Neural cell (in vitro differentiated cells): Measurements from ENCODE around the gene GMPPB.

Source experiments
- CTCF ChIP-seq: fragments of 450-650 bp; IDR thresholded peaks from 2 replicates; pipeline ENCODE4 v1.5.1; 2014; ENCODE audit warnings: antibody characterized with exemption, mild to moderate bottlenecking, moderate library complexity; ENCODE audit not compliant: poor library complexity, severe bottlenecking
- EP300 ChIP-seq: fragments of 450-650 bp; conservative IDR thresholded peaks from 2 replicates; pipeline ENCODE4 v1.6.1; 2014; ENCODE audit warnings: antibody characterized with exemption, mild to moderate bottlenecking, moderate library complexity; ENCODE audit not compliant: poor library complexity, severe bottlenecking
- EZH2 ChIP-seq: fragments of 200-600, 300-800 bp; shearing (Covaris generic), sonication (generic); IDR thresholded peaks from 2 replicates; pipeline ENCODE4 v1.6.1; 2014; ENCODE audit warnings: antibody characterized with exemption, low read length, borderline replicate concordance, mild to moderate bottlenecking; ENCODE audit not compliant: insufficient read depth, poor library complexity, severe bottlenecking
- POLR2AphosphoS5 ChIP-seq: IDR thresholded peaks from 2 replicates; pipeline ENCODE4 v1.6.1; 2012
- REST ChIP-seq: IDR thresholded peaks from 2 replicates; pipeline ENCODE4 v1.6.1; 2012; ENCODE audit warnings: borderline replicate concordance
- TAF1 ChIP-seq: IDR thresholded peaks from 2 replicates; pipeline ENCODE4 v1.6.1; 2012; ENCODE audit warnings: low read depth

GRCh38 chr3:49724586-49724985, 835 bp upstream of the GMPPB start:
- TF ChIP-seq TAF1 = no peak
- TF ChIP-seq CTCF = no peak
- TF ChIP-seq EP300 = no peak
- TF ChIP-seq REST = no peak
- TF ChIP-seq POLR2AphosphoS5 = no peak
- TF ChIP-seq EZH2 = no peak
